DOHH2 (cell line): Measurements from ENCODE around the gene ELOVL2.

Experiments
- CTCF ChIP-seq: fragments of 200-600 bp; sonication (generic); IDR thresholded peaks from one replicate; pipeline ENCODE4 v1.5.1; 2014; ENCODE audit warnings: antibody characterized with exemption, mild to moderate bottlenecking, low read depth, low read length; ENCODE audit not compliant: poor library complexity, severe bottlenecking
- EZH2phosphoT487 ChIP-seq: fragments of 200-600 bp; sonication (generic); IDR thresholded peaks from 2 replicates; pipeline ENCODE4 v1.6.1; 2017; ENCODE audit warnings: borderline replicate concordance, mild to moderate bottlenecking, antibody characterized with exemption, low read length, moderate library complexity, mixed read lengths

GRCh38 chr6:10970731-10971130 lies 73.4 kb downstream of the ELOVL2 start:
- TF ChIP-seq CTCF (no peak), EZH2phosphoT487 (no peak)
